ENCODE data around the gene ELOVL3.
"Not testable (repeated sequence)": the region's sequence is repeated elsewhere in the genome, so short reads cannot be mapped to it uniquely, and the experiment has no call there.

ELOVL3 gene

DNA sequence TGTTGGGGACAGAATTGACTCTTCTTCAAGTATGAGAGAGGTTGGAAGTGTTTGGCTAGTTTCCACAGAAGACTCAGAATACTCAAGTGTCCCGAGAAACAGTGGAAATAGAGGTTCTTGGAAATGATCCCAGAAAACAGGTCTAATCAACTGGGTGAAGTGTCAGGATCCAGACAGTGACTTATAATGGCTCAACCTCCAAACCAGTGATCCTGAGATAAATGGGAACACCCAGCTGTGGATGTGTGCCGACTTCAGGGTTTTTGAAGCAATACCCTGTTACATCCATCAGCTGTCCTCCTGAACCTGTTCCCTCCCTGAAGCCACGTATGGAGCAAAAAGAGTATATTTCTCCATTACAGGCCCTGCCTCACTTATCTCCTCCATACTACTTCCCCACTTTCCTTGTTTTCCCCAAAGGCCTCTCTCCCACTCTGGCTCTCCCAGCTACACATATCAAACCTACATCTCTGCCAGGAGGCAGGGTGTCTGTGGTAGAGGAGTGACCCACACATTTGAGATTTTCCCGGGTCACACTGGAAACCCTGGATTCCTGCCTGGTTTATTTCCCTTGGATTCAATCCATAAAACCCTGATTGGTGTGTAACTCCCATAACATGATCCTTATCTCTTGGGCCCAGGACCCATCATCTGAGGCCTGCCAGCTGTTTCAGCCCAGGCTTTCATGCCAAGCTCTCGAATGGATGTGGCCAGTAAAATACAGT, 17.6 kb upstream of the ELOVL3 start:
- Histone ChIP-seq H3K27me3 (ENCODE audit: insufficient read depth, low read length, poor library complexity) (no peaks in the 10 kb centered on the region), H3K9ac (ENCODE audit: low read depth, low read length) (no peak overlapping the region), H2AFZ (ENCODE audit: low read depth, low read length) (no peak overlapping the region), H3K9me3 (ENCODE audit: insufficient read depth, low read length, severe bottlenecking) (peaks cover 14% of the 10 kb centered on the region), H3K4me2 (ENCODE audit: insufficient read depth, low read length) (no peak overlapping the region), H3K27ac (ENCODE audit: low read length) (no peak overlapping the region), H4K20me1 (ENCODE audit: insufficient read depth, low read length) (no peaks in the 10 kb centered on the region), H3K4me1 (ENCODE audit: insufficient read depth, low read length) (no peaks in the 10 kb centered on the region), H3K4me3 (ENCODE audit: low read depth in 1 of 2, low read length in 2 of 2) (no peak overlapping the region), H3K79me2 (ENCODE audit: insufficient read depth, low read length) (no peaks in the 10 kb centered on the region), H3K36me3 (ENCODE audit: insufficient read depth, low read length) (no peaks in the 10 kb centered on the region)
- ATAC-seq (ENCODE audit: insufficient read depth, low read depth) = no peak
- DNase-seq = no peak
- TF ChIP-seq, protein P1, sequence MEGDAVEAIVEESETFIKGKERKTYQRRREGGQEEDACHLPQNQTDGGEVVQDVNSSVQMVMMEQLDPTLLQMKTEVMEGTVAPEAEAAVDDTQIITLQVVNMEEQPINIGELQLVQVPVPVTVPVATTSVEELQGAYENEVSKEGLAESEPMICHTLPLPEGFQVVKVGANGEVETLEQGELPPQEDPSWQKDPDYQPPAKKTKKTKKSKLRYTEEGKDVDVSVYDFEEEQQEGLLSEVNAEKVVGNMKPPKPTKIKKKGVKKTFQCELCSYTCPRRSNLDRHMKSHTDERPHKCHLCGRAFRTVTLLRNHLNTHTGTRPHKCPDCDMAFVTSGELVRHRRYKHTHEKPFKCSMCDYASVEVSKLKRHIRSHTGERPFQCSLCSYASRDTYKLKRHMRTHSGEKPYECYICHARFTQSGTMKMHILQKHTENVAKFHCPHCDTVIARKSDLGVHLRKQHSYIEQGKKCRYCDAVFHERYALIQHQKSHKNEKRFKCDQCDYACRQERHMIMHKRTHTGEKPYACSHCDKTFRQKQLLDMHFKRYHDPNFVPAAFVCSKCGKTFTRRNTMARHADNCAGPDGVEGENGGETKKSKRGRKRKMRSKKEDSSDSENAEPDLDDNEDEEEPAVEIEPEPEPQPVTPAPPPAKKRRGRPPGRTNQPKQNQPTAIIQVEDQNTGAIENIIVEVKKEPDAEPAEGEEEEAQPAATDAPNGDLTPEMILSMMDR (IDR thresholded peaks at IDR 0.05; ENCODE audit: borderline replicate concordance, extremely low read depth, low read length, poor library complexity, severe bottlenecking) = no peak
- no peak for TF ChIP-seq EZH2 (IDR thresholded peaks at IDR 0.05; ENCODE audit: borderline replicate concordance, low read depth, low read length, severe bottlenecking)

DNA sequence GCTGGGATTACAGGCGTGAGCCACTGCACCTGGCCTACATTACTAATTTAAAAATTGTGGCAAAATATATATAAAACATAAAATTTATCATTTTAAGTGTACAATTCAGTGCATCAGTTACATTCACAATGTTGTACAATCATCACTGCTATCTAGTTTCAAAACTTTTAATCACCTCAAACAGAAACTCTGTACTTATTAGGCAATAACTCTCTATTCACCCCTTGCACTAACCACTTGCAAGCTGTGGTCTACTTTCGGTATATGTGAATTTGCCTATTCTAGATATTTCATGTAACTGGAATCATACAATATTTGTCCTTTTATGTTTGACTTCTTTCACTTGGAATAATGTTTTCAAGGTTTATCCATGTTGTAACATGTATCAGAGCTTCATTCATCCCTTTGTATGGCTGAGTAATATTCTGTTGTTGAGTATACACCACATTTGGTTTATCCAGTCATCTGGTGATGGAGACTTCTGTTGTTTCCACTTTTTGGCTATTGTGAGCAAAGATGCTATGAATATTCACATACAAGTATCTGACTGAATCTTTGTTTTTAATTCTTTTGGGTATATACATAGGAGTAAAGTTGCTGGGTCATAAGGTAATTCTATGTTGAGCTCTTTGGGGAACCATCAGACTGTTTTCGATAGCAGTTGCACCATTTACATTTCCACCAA, 14.3 kb upstream of the ELOVL3 start:
- Histone ChIP-seq H2AFZ (ENCODE audit: low read depth, low read length) (no peak overlapping the region), H3K36me3 (ENCODE audit: insufficient read depth, low read length) (no peaks in the 10 kb centered on the region), H3K79me2 (ENCODE audit: insufficient read depth, low read length) (no peaks in the 10 kb centered on the region), H3K4me3 (ENCODE audit: low read depth in 1 of 2, low read length in 2 of 2) (no peak overlapping the region), H3K9ac (ENCODE audit: low read depth, low read length) (no peak overlapping the region), H3K27me3 (ENCODE audit: insufficient read depth, low read length, poor library complexity) (no peaks in the 10 kb centered on the region), H3K4me2 (ENCODE audit: insufficient read depth, low read length) (no peak overlapping the region), H3K4me1 (ENCODE audit: insufficient read depth, low read length) (no peaks in the 10 kb centered on the region), H3K27ac (ENCODE audit: low read length) (no peak overlapping the region), H3K9me3 (ENCODE audit: insufficient read depth, low read length, severe bottlenecking) (no peaks in the 10 kb centered on the region), H4K20me1 (ENCODE audit: insufficient read depth, low read length) (no peaks in the 10 kb centered on the region)
- ATAC-seq (ENCODE audit: insufficient read depth, low read depth) (no peak), DNase-seq (no peak)
- TF ChIP-seq EZH2 (IDR thresholded peaks at IDR 0.05; ENCODE audit: borderline replicate concordance, low read depth, low read length, severe bottlenecking) = no peak

DNA sequence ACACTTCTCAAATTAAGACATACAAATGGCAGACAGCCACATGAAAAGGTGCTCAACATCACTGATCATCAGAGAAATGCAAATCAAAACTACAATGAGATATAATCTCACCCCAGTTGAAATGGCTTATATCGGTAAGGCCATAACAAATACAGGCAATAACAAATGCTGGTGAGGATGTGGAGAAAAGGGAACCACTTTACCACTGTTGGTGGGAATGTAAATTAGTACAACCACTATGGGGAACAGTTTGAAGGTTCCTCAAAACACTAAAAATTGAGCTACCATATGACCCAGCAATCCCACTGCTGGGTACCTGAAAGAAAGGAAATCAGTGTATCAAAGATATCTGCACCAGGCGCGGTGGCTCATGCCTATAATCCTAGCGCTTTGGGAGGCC, 12.5 kb upstream of the ELOVL3 start:
- H3K9me3 ChIP-seq (ENCODE audit: insufficient read depth, low read length, severe bottlenecking); H3K27me3 ChIP-seq (ENCODE audit: insufficient read depth, low read length, poor library complexity); H3K36me3 ChIP-seq (ENCODE audit: insufficient read depth, low read length); H3K4me1 ChIP-seq (ENCODE audit: insufficient read depth, low read length); H3K4me3 ChIP-seq (ENCODE audit: low read depth in 1 of 2, low read length in 2 of 2); DNase-seq; H4K20me1 ChIP-seq (ENCODE audit: insufficient read depth, low read length); H3K79me2 ChIP-seq (ENCODE audit: insufficient read depth, low read length); H3K27ac ChIP-seq (ENCODE audit: low read length); H3K4me2 ChIP-seq (ENCODE audit: insufficient read depth, low read length); H3K9ac ChIP-seq (ENCODE audit: low read depth, low read length); ATAC-seq (ENCODE audit: insufficient read depth, low read depth); H2AFZ ChIP-seq (ENCODE audit: low read depth, low read length): not testable (repeated sequence)

DNA sequence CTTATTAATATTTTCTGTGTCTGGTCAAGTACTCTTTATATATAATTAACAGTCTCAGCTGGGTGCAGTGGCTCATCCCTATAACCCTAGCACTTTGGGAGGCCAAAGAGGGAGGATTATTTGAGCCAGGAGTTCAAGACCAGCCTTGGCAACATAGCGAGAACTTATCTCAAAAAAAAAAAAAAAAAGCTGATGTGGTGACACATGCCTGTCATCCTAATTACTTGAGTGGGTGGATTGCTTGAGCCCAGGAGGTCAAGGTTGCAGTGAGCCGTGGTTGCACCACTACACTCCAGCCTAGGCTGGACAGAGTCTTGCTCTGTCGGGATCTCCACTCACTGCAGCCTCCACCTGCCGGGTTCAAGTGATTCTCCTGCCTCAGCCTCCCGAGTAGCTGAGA, 6.7 kb upstream of the ELOVL3 start:
- no peaks in the 10 kb centered on the region for H3K36me3 ChIP-seq (ENCODE audit: insufficient read depth, low read length)
- DNase-seq (no peak), ATAC-seq (ENCODE audit: insufficient read depth, low read depth) (no peak)
- TF ChIP-seq, protein P1 (IDR thresholded peaks at IDR 0.05; ENCODE audit: borderline replicate concordance, extremely low read depth, low read length, poor library complexity, severe bottlenecking) = no peak
- TF ChIP-seq EZH2 (IDR thresholded peaks at IDR 0.05; ENCODE audit: borderline replicate concordance, low read depth, low read length, severe bottlenecking) = no peak
- H3K4me1 ChIP-seq (ENCODE audit: insufficient read depth, low read length) = no peaks in the 10 kb centered on the region
- no peak overlapping the region for H3K9ac ChIP-seq (ENCODE audit: low read depth, low read length)
- H3K27me3 ChIP-seq (ENCODE audit: insufficient read depth, low read length, poor library complexity) = peaks cover 5% of the 10 kb centered on the region
- H3K79me2 ChIP-seq (ENCODE audit: insufficient read depth, low read length) = no peaks in the 10 kb centered on the region
- H3K9me3 ChIP-seq (ENCODE audit: insufficient read depth, low read length, severe bottlenecking) = no peaks in the 10 kb centered on the region
- no peak overlapping the region for H2AFZ ChIP-seq (ENCODE audit: low read depth, low read length)
- H3K4me2 ChIP-seq (ENCODE audit: insufficient read depth, low read length) = no peak overlapping the region
- no peak overlapping the region for H3K27ac ChIP-seq (ENCODE audit: low read length)
- H4K20me1 ChIP-seq (ENCODE audit: insufficient read depth, low read length) = no peaks in the 10 kb centered on the region
- no peak overlapping the region for H3K4me3 ChIP-seq (ENCODE audit: low read depth in 1 of 2, low read length in 2 of 2)
